Left colon (tissue), 2 donors: ENCODE measurements around the gene PLA2G4A. TPM values are rescaled to one million over a fixed set of nuclear protein-coding genes. Genes with fewer than 3 reads are reported as not detected.
A peak's percentile ranks its signal among the peaks of the same experiment; 100 is the strongest.

Source experiments
- ATAC-seq: fragments of 200-7000 bp; cut with Tn5 transposase; one replicate; pipeline ENCODE4 v1.9.1; 2020; ENCODE audit warnings: mild to moderate bottlenecking, moderate library complexity
- DNase-seq, 2 donors: peaks; one replicate each; pipeline ENCODE4 v3.0.0-alpha.2; 2020
- intact Hi-C, 2 donors: fragments of 100-400 bp; cut with DNase I in 1 of 2; cut with micrococcal nuclease in 1 of 2; formaldehyde crosslinking; loops; one replicate each; pipeline versions ENCODE4 v1.11.2 to v1.14.0; 2022; cut with DNase I, micrococcal nuclease
- total RNA-seq, 2 donors: library from RNA; stranded (reverse); fragmentation: NEBNext Ultra II Directional; extraction: Animal tissue kit (Norgen Biotek cat#: 25700); gene quantifications; one replicate each; pipeline ENCODE4 v1.2.1, GENCODE V29; 2021
- donor health status: DM: no; HTN: no; CAD: no.
- donor health status: DM: yes; HTN: yes; CAD: no.

PLA2G4A gene
- total RNA-seq, 2 donors from 2014 or later: 3.6 to 5.8 TPM

DNA sequence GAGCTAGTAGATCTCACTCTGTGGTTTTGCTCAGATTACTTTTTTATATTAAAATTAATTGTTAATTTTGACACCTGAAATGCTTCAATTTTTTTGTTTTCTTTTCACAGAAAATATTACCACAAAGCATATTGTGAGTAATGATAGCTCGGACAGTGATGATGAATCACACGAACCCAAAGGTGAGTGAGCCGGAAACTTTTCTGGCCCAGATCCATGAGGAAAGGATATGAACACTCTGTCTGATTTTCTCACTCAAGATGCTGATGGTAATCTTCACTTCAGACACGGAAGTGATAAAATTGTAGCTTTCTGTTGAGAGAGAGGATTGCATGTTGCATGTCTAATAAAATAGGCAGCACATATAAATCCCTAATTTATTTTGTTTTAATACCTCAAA lies 121.8 kb downstream of the PLA2G4A start:
- intact Hi-C loops: no loop called here
- ATAC-seq: no peak

DNA sequence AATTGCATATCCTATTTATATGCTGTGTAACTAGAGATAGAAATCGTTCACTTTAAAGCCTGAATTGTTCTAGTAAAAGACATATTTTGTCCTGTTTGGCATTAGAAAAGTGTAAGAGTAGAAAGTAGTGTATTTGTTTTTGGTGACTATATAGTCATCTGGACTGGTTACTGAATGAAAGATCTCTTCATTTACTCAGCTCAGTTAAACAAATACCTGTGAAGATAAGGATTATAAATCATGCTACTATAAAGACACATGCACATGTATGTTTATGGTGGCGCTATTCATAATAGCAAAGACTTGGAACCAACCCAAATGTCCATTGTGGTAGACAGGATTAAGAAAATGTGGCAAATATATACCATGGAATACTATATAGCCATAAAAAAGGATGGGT lies 125.1 kb downstream of the PLA2G4A start:
- peak; percentile 64 for ATAC-seq
- DNase-seq: no peak
- intact Hi-C loops: no loop called here

More for the DNA sequence above, 121.8 kb downstream of the PLA2G4A start:
- DNase-seq: no peak

- no peak for DNase-seq
- intact Hi-C loops: no loop called here
- ATAC-seq: no peak
Observed at GRCh38 chr1:186957314-186957713, 128.6 kb downstream of the PLA2G4A start.

DNA sequence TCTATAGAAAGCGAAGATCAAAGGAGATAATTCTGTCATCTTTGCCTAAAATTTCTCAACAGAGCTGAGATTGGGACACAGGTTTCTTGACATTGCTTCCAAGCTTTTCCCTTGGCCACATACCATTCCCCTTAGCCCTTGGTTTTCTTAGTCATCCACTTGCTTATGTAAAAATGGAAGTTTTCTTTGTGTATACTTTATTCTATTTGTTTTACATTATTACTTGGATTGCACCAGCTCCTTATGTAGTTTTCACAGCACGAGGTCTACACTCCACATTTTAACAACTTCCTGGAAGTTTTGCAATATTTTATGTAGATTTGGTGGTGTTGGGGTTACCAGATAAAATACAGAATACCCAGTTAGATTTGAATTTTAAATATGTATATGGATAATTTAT lies 129.8 kb downstream of the PLA2G4A start:
- ATAC-seq (no peak), DNase-seq (no peak)
- intact Hi-C loops: no loop called here

- ATAC-seq: no peak
- no peak for DNase-seq
- intact Hi-C loops: no loop called here
Observed at GRCh38 chr1:186960861-186961260, 132.1 kb downstream of the PLA2G4A start.

GRCh38 chr1:186965847-186966246 lies 137.1 kb downstream of the PLA2G4A start:
- DNase-seq (no peak), ATAC-seq (no peak)
- intact Hi-C loops: no loop called here

- intact Hi-C loops: no loop called here
- ATAC-seq (no peak), DNase-seq (no peak)
Observed at GRCh38 chr1:186966456-186966855, 137.7 kb downstream of the PLA2G4A start.

GRCh38 chr1:186967656-186968394 lies 139.1 kb downstream of the PLA2G4A start:
- ATAC-seq: no peak
- intact Hi-C loops: no loop called here
- no peak for DNase-seq

- DNase-seq: no peak
- intact Hi-C loops: no loop called here
- ATAC-seq: no peak
Observed at GRCh38 chr1:186974774-186975181, 146.0 kb downstream of the PLA2G4A start.

DNA sequence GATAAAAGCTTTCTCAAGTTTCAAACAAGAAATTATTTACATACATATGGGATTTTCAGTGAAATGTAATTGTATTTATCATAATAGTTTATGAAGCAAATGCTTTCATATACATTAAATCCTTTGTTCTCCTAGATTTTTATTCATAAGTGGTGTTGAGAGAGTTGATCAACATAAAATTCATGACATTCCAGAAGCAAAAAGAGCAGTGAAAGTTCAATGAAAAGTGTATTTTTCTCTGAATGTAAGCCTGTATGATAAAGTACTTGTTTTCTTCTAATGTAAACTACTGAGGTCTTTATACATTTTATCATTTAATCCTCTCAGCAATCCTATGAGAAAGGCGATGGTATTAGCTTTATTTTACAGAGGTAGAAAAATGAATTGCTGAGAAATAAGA lies 146.5 kb downstream of the PLA2G4A start:
- ATAC-seq: no peak
- intact Hi-C loops: no loop called here
- DNase-seq: no peak

DNA sequence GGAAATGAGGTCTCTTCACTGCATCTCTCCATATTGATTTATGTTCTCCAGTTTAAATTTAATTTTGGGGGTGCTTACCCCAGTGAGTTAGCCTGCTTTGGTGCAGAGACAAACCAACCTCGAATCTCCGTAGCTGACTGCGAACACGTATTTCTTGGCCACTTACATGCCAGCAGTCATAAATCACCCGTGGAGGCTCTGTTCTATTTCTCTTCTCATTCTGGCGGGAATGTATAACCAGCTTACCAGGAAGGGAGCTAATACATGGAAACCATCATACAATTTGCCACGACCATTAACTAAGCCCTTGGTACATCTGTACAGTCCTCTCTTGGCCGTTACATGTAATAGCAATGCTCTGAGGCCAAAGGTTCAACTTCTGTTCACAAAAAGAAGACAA lies 148.0 kb downstream of the PLA2G4A start:
- ATAC-seq: no peak
- intact Hi-C loops: no loop called here
- peak; percentile 8 to 47 for DNase-seq

DNA sequence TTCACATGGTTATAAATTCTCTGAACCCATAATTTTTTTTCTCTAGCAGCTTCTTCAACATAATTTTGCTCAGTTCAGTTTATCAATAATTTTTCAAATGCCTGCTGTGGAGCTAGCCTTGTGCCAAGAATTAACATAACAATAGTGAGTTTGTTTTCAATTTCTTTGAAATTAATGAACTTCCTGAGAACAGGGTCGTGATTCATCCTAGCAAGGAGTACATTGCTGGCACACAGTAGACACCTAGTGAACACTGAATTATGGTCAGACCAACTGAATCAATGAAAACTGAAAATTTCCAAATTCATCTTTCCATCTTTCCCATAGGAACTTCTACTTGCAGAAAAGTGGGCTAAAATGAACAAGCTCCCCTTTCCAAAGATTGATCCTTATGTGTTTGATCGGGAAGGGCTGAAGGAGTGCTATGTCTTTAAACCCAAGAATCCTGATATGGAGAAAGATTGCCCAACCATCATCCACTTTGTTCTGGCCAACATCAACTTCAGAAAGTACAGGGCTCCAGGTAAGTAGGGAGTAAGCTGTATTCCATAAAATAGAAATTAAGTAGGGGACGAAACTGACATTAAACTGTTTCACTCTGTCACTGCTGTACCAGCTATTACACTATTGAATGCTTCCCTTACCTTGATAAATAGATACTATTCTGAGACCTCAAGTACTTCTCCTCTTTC lies 148.7 kb downstream of the PLA2G4A start:
- DNase-seq (no peak), ATAC-seq (no peak)
- intact Hi-C loops: no loop called here

- intact Hi-C loops: no loop called here
- DNase-seq: no peak
- no peak for ATAC-seq
Observed at GRCh38 chr1:186978596-186979556, 150.1 kb downstream of the PLA2G4A start.

DNA sequence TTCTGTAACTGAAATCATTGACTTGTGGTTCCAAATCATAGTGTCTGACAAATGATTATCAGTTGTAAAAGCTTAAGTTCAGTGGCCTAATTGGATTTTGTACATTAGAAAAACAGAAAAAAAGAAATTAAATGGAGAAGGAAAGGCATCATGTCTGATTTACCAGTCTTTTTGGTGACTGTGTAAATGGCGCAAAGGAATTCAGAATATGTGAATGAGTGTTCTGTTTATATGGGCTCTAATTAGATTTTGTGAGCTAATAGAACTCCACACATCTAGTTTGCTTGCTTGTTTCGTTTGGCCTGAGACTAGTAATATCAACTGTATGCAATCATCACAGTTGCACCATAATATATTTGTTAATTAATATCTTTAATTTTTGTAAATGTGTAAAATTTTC lies 151.7 kb downstream of the PLA2G4A start:
- no peak for DNase-seq
- ATAC-seq: no peak
- intact Hi-C loops: loop anchor here in 1 of 2 donors (10.0 kb wide), 2 partner anchors 146 to 296 kb away; partner anchors contain the start of gene PTGS2

GRCh38 chr1:186982116-186982515 lies 153.4 kb downstream of the PLA2G4A start:
- intact Hi-C loops: loop anchor here in 1 of 2 donors (10.0 kb wide), 2 partner anchors 147 to 297 kb away; partner anchors contain the start of gene PTGS2
- ATAC-seq (peak; percentile 73), DNase-seq (no peak)

DNA sequence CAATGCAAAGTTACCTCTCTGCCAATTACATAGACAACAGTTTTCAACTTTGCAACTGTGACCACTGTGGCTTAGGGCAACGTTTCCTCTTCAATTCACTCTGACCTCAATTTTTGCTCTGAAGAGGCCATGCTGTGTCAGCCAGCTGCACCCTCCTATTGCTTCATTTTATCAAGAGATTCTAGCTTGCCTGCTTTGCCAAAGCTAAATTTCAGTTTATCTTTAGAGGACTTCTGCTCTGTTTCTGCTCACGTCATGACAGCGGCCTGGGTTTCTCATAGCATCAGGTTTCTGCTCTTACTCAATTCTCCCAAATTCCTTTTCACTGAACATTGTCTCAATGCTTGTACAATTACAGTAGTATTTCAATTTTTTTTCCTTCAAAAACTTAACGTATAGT lies 154.6 kb downstream of the PLA2G4A start:
- peak in 1 of 2 donors; percentile 52 for DNase-seq
- intact Hi-C loops: loop anchor here in 1 of 2 donors (10.0 kb wide), 2 partner anchors 149 to 299 kb away; partner anchors contain the start of gene PTGS2
- no peak for ATAC-seq

DNA sequence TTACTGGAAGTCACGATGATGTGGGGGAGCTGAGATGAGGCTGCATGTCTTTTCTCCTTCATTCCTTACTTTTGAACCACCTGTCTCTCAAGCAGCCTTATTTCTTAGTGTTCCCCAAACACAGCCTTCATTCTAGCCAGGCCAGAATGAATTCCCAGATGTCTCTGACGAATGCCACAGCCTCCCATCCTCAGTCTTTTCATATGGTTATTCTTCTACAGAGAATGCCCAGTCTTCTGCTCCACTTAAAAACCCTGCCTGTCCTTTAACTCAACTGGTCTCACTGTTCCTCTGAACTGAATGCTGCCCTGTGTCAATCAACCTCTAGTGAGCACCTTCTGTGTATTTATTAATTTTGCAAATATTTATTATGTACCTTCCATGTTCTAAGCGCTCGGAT lies 156.2 kb downstream of the PLA2G4A start:
- DNase-seq: no peak
- intact Hi-C loops: loop anchor here in 1 of 2 donors (5.0 to 10.0 kb wide), 3 partner anchors 150 to 378 kb away; partner anchors contain the start of gene PTGS2
- no peak for ATAC-seq

- intact Hi-C loops: loop anchor here in 1 of 2 donors (5.0 to 10.0 kb wide), 3 partner anchors 151 to 379 kb away; partner anchors contain the start of gene PTGS2
- ATAC-seq (peak; percentile 71), DNase-seq (no peak)
Observed at GRCh38 chr1:186985889-186986491, 157.2 kb downstream of the PLA2G4A start.
